H1 (cell line): ENCODE results near the gene SEMA4D. TPM values are rescaled to one million over a fixed set of nuclear protein-coding genes. Genes with fewer than 3 reads are reported as not detected.

Experiments used
- TAF1 ChIP-seq: IDR thresholded peaks from 2 replicates; pipeline ENCODE4 v1.6.1; 2011; ENCODE audit warnings: mild to moderate bottlenecking, low read depth, low read length
- polyA plus RNA-seq, 7 experiments: library from polyadenylated mRNA; depleted of rRNA in 3 of 7; stranded (reverse) in 5 of 7; unstranded in 2 of 7; fragments of >200 nt in 5 of 7; fragments of 200-250 nt in 2 of 7; gene quantifications; 1 replicate in 5 of 7; 2 replicates in 1 of 7; 4 replicates in 1 of 7; pipeline versions ENCODE4 v1.2.1 to v1.2.3, GENCODE V29; 2011 to 2013; ENCODE audit warnings: missing spikeins in 2 of 7, mixed read lengths in 2 of 7
- total RNA-seq: library from RNA; stranded (reverse); fragmentation: NEBNext Ultra II Directional; extraction: Animal tissue kit (Norgen Biotek cat#: 25700); gene quantifications from 2 replicates; pipeline ENCODE4 v1.2.1, GENCODE V29; 2021

Gene SEMA4D
- total and polyA plus RNA-seq, 2 of the 8 experiments (the other 6 are each of a cell fraction or from before 2014, with no cell fraction given), result 21.0 to 70.4 TPM

DNA sequence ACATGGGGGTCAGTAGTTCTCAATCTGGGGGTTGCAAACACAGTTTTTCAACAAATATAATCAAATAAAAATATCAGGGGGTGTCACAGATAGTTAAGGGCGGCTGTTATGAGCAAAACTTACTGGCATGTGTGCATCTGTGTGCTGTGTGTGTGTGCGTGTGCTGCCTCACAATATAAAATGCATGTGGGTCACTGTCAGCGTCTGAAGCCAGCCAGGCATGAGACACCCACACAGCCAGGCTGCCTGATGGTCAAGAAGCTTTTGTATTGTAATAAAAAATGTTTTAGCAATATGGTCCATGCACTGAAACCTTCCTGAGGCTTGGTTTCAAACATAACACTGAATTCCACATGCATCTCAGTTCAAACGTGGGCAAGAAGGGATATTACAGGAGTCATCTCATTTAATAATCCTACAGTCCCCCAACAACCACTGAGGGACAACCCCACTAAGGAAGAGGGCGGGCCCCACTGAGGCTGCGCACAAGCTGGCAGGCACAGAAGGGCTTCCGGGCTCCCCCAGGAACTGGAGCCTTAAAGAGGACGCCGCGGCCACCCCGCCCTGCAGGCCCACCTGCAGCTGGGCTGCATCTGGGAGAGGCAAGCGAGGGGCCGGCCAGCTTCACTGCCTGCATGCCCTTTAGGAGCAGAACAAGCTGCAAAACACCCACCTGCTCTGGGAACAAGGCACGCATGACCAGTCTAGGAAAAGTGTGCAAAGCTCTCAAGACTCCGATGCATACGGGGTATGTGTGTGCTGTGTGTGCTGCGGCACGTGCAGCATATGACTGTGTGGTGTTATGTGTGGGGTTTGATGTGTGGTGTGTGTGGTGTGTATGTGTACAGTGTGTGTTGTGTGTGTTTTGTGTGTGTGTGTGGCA is 14.1 kb downstream of the SEMA4D start (continued):
- no peak for TF ChIP-seq TAF1
